Measurements from ENCODE around the gene EFNA5. TPM values are rescaled to one million over a fixed set of nuclear protein-coding genes. Genes with fewer than 3 reads are reported as not detected.

The EFNA5 gene
- total RNA-seq, 1 experiment from 2014 or later = 0.22 TPM

- H2AFZ ChIP-seq (ENCODE audit: low read depth, low read length, poor library complexity, severe bottlenecking) = no peak overlapping the region
- ChIA-PET POLR2A (no interaction called here), CTCF (no interaction called here), RAD21 (ENCODE audit: low non-redundant PET in 1 of 2, low total read pairs in 2 of 2, uncharacterized antibody in 2 of 2, unreplicated experiment in 2 of 2) (no interaction called here)
- TF ChIP-seq CTCF (IDR thresholded peaks at IDR 0.05 in 2 of 3, conservative IDR thresholded peaks at IDR 0.05 in 1 of 3; ENCODE audit: borderline replicate concordance in 1 of 3, insufficient read depth in 1 of 3, low read depth in 2 of 3, low read length in 2 of 3) (no peak), POLR2AphosphoS5 (IDR thresholded peaks at IDR 0.05; ENCODE audit: low read depth, low read length) (no peak), JUND (IDR thresholded peaks at IDR 0.05) (no peak), SIN3A (IDR thresholded peaks at IDR 0.05; ENCODE audit: low read depth) (no peak), ELF1 (IDR thresholded peaks at IDR 0.05; ENCODE audit: borderline replicate concordance, low read depth) (no peak), POLR2A (IDR thresholded peaks at IDR 0.05; ENCODE audit: borderline replicate concordance, extremely low read depth, insufficient read depth, insufficient read length) (no peak), EGR1 (IDR thresholded peaks at IDR 0.05; ENCODE audit: low read depth) (no peak), ZNF274 (IDR thresholded peaks at IDR 0.05; ENCODE audit: low read depth, low read length) (no peak), ZFX (IDR thresholded peaks at IDR 0.05) (no peak), YY1 (IDR thresholded peaks at IDR 0.05; ENCODE audit: extremely low read depth, insufficient replicate concordance, low read depth, low read length) (no peak), EZH2phosphoT487 (IDR thresholded peaks at IDR 0.05; ENCODE audit: borderline replicate concordance) (no peak), EZH2 (IDR thresholded peaks at IDR 0.05) (no peak), SRF (IDR thresholded peaks at IDR 0.05; ENCODE audit: low read depth) (no peak), RAD21 (IDR thresholded peaks at IDR 0.05; ENCODE audit: low read depth) (no peak), FOSL1 (IDR thresholded peaks at IDR 0.05; ENCODE audit: low read depth) (no peak)
- TF ChIP-seq, protein P1, sequence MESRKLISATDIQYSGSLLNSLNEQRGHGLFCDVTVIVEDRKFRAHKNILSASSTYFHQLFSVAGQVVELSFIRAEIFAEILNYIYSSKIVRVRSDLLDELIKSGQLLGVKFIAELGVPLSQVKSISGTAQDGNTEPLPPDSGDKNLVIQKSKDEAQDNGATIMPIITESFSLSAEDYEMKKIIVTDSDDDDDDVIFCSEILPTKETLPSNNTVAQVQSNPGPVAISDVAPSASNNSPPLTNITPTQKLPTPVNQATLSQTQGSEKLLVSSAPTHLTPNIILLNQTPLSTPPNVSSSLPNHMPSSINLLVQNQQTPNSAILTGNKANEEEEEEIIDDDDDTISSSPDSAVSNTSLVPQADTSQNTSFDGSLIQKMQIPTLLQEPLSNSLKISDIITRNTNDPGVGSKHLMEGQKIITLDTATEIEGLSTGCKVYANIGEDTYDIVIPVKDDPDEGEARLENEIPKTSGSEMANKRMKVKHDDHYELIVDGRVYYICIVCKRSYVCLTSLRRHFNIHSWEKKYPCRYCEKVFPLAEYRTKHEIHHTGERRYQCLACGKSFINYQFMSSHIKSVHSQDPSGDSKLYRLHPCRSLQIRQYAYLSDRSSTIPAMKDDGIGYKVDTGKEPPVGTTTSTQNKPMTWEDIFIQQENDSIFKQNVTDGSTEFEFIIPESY (IDR thresholded peaks at IDR 0.05; ENCODE audit: extremely low read depth, insufficient replicate concordance, low read length) = no peak
- TF ChIP-seq, protein P2, sequence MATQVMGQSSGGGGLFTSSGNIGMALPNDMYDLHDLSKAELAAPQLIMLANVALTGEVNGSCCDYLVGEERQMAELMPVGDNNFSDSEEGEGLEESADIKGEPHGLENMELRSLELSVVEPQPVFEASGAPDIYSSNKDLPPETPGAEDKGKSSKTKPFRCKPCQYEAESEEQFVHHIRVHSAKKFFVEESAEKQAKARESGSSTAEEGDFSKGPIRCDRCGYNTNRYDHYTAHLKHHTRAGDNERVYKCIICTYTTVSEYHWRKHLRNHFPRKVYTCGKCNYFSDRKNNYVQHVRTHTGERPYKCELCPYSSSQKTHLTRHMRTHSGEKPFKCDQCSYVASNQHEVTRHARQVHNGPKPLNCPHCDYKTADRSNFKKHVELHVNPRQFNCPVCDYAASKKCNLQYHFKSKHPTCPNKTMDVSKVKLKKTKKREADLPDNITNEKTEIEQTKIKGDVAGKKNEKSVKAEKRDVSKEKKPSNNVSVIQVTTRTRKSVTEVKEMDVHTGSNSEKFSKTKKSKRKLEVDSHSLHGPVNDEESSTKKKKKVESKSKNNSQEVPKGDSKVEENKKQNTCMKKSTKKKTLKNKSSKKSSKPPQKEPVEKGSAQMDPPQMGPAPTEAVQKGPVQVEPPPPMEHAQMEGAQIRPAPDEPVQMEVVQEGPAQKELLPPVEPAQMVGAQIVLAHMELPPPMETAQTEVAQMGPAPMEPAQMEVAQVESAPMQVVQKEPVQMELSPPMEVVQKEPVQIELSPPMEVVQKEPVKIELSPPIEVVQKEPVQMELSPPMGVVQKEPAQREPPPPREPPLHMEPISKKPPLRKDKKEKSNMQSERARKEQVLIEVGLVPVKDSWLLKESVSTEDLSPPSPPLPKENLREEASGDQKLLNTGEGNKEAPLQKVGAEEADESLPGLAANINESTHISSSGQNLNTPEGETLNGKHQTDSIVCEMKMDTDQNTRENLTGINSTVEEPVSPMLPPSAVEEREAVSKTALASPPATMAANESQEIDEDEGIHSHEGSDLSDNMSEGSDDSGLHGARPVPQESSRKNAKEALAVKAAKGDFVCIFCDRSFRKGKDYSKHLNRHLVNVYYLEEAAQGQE (IDR thresholded peaks at IDR 0.05; ENCODE audit: low read depth) = no peak
- TF ChIP-seq, protein P3, sequence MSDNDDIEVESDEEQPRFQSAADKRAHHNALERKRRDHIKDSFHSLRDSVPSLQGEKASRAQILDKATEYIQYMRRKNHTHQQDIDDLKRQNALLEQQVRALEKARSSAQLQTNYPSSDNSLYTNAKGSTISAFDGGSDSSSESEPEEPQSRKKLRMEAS (IDR thresholded peaks at IDR 0.05) = no peak
- no peaks in the 10 kb centered on the region for H3K9me2 ChIP-seq (ENCODE audit: insufficient read depth)
- intact Hi-C loops (cut with micrococcal nuclease) = no loop called here
- H3K36me3 ChIP-seq (ENCODE audit: control insufficient read depth in 1 of 2, insufficient read depth in 2 of 2, low read length in 2 of 2) = no peaks in the 10 kb centered on the region
- no TSS peak for BruUV-seq (replicated peaks)
- no peak overlapping the region for H3K4me3 ChIP-seq (replicated peaks in 1 of 2; ENCODE audit: low read depth in 1 of 2, low read length in 2 of 2)
- no peak for ATAC-seq
- H3K79me2 ChIP-seq (ENCODE audit: insufficient read depth, low read length) = no peaks in the 10 kb centered on the region
- DNase-seq (ENCODE audit: low read depth, low spot score) = no peak
- no peaks in the 10 kb centered on the region for H3K9me3 ChIP-seq (ENCODE audit: control insufficient read depth in 1 of 2, insufficient read depth in 1 of 2, low read depth in 1 of 2, low read length in 2 of 2)
- no peak overlapping the region for H3K4me2 ChIP-seq (ENCODE audit: low read length)
- no peaks in the 10 kb centered on the region for H4K20me1 ChIP-seq (ENCODE audit: insufficient read depth)
- no peak overlapping the region for H3K9ac ChIP-seq (ENCODE audit: low read length)
- no peaks in the 10 kb centered on the region for H3K4me1 ChIP-seq (ENCODE audit: control insufficient read depth in 1 of 2, insufficient read depth in 2 of 2, low read length in 2 of 2)
- no peaks in the 10 kb centered on the region for H3K27me3 ChIP-seq (ENCODE audit: insufficient read depth, low read length)
- H3K27ac ChIP-seq (ENCODE audit: low read depth, low read length) = no peak overlapping the region
Observed at GRCh38 chr5:107549567-107549966, 121.2 kb downstream of the EFNA5 start.
